HG02623 (cell line): ENCODE data around the gene TLK2.
"Not testable (repeated sequence)": the region's sequence is repeated elsewhere in the genome, so short reads cannot be mapped to it uniquely, and the experiment has no call there.

Experiments
- ATAC-seq: cut with Tn5 transposase; IDR thresholded peaks from one replicate; pipeline ENCODE4 v1.9.1; 2021; ENCODE audit warnings: moderate library complexity; ENCODE audit not compliant: unreplicated experiment

Gene TLK2

GRCh38 chr17:62478424-62478879 is at the start of gene TLK2:
Gene TLK2 (plus strand): TSS chr17:62478825. CDS start chr17:62481126, 2,301 bp downstream.
- peak; percentile 68 for ATAC-seq

- not testable (repeated sequence) for ATAC-seq
These were observed 43.4 kb upstream of the TLK2 start for GRCh38 chr17:62435251-62435650.

- ATAC-seq = not testable (repeated sequence)
These were observed 37.4 kb upstream of the TLK2 start for GRCh38 chr17:62441181-62441580.

GRCh38 chr17:62444063-62444462 is 34.6 kb upstream of the TLK2 start:
- no peak for ATAC-seq

GRCh38 chr17:62445791-62446190 is 32.8 kb upstream of the TLK2 start:
- not testable (repeated sequence) for ATAC-seq

GRCh38 chr17:62452195-62452594 is 26.4 kb upstream of the TLK2 start:
- not testable (repeated sequence) for ATAC-seq

- not testable (repeated sequence) for ATAC-seq
These were observed 25.6 kb upstream of the TLK2 start for GRCh38 chr17:62453041-62453440.

GRCh38 chr17:62453656-62454055 is 25.0 kb upstream of the TLK2 start:
- ATAC-seq = peak; percentile 21

GRCh38 chr17:62454111-62454510 is 24.5 kb upstream of the TLK2 start:
- ATAC-seq = peak; percentile 60

GRCh38 chr17:62456016-62456415 is 22.6 kb upstream of the TLK2 start:
- ATAC-seq = no peak

GRCh38 chr17:62458483-62458882 is 20.1 kb upstream of the TLK2 start:
- not testable (repeated sequence) for ATAC-seq

GRCh38 chr17:62464422-62464821 is 14.2 kb upstream of the TLK2 start:
- ATAC-seq = not testable (repeated sequence)

- not testable (repeated sequence) for ATAC-seq
These were observed 13.4 kb upstream of the TLK2 start for GRCh38 chr17:62465271-62465670.

- not testable (repeated sequence) for ATAC-seq
These were observed 7.8 kb upstream of the TLK2 start for GRCh38 chr17:62470666-62471379.

GRCh38 chr17:62471380-62471880 is 7.2 kb upstream of the TLK2 start:
- ATAC-seq = not testable (repeated sequence)

GRCh38 chr17:62473030-62473982 is 5.3 kb upstream of the TLK2 start:
- ATAC-seq = not testable (repeated sequence)

- not testable (repeated sequence) for ATAC-seq
These were observed 1.5 kb upstream of the TLK2 start for GRCh38 chr17:62477111-62477510.

- ATAC-seq = peak; percentile 17
These were observed 762 bp upstream of the TLK2 start for GRCh38 chr17:62477718-62478408.

GRCh38 chr17:62478880-62479638 is 434 bp downstream of the TLK2 start:
- peak; percentile 22 for ATAC-seq
